CD8-positive, alpha-beta memory T cell (primary cell): ENCODE data around the gene ETFRF1. TPM values are rescaled to one million over a fixed set of nuclear protein-coding genes. Genes with fewer than 3 reads are reported as not detected.

Experiments
- CTCF ChIA-PET: fragments of 350-600 bp; sonication (Branson Sonifier 250); formaldehyde crosslinking; loops from one replicate; lab custom pipeline; 2021; ENCODE audit warnings: antibody characterized with exemption; lab: Charles Lee
- POLR2A ChIA-PET: fragments of 350-600 bp; sonication (Branson Sonifier 250); formaldehyde crosslinking; loops from one replicate; lab custom pipeline; 2021; ENCODE audit warnings: antibody characterized with exemption; lab: Charles Lee
- DNase-seq, 5 donors: peaks; one replicate each; pipeline versions ENCODE4 v3.0.0 to v3.0.0-alpha.2; 2020 to 2022; ENCODE audit warnings: mixed read lengths in 1 of 5
- H3K27ac ChIP-seq: one replicate; pipeline ENCODE4 v1.7.0; 2013; ENCODE audit warnings: low read depth, mild to moderate bottlenecking, low read length, moderate library complexity
- H3K27me3 ChIP-seq: 2 replicates; pipeline ENCODE4 v1.7.0; 2013; ENCODE audit warnings: low read length, mild to moderate bottlenecking; ENCODE audit not compliant: insufficient read depth, poor library complexity, severe bottlenecking
- H3K36me3 ChIP-seq: 2 replicates; pipeline ENCODE4 v1.7.0; 2013; ENCODE audit warnings: mild to moderate bottlenecking, low read length, moderate library complexity; ENCODE audit not compliant: insufficient read depth
- H3K4me1 ChIP-seq: 2 replicates; pipeline ENCODE4 v1.7.0; 2013; ENCODE audit warnings: mild to moderate bottlenecking, low read length, moderate library complexity; ENCODE audit not compliant: insufficient read depth
- H3K4me3 ChIP-seq: 2 replicates; pipeline ENCODE4 v1.7.0; 2013; ENCODE audit warnings: mild to moderate bottlenecking, low read length
- H3K9me3 ChIP-seq: 2 replicates; pipeline ENCODE4 v1.7.0; 2013; ENCODE audit warnings: mild to moderate bottlenecking, low read length
- H3K27ac Mint-ChIP-seq, 8 donors: one replicate each; pipeline ENCODE4 v1.8.0; 2020 to 2021; ENCODE audit warnings: mixed read lengths in 8 of 8, mild to moderate bottlenecking in 6 of 8, inconsistent platforms in 3 of 8, moderate library complexity in 3 of 8
- H3K27me3 Mint-ChIP-seq, 2 donors: one replicate each; pipeline ENCODE4 v1.8.0; 2020 to 2021; ENCODE audit warnings: mixed read lengths in 2 of 2, mild to moderate bottlenecking in 1 of 2, moderate library complexity in 1 of 2
- H3K36me3 Mint-ChIP-seq, 3 donors: one replicate each; pipeline ENCODE4 v1.8.0; 2020 to 2021; ENCODE audit warnings: mixed read lengths in 3 of 3, inconsistent platforms in 1 of 3, mild to moderate bottlenecking in 1 of 3
- H3K4me1 Mint-ChIP-seq, 3 donors: one replicate each; pipeline ENCODE4 v1.8.0; 2020 to 2021; ENCODE audit warnings: mixed read lengths in 3 of 3, inconsistent platforms in 1 of 3, mild to moderate bottlenecking in 1 of 3
- H3K4me3 Mint-ChIP-seq, 7 donors: one replicate each; pipeline ENCODE4 v1.8.0; 2020 to 2021; ENCODE audit warnings: mixed read lengths in 7 of 7, mild to moderate bottlenecking in 6 of 7, moderate library complexity in 4 of 7, inconsistent platforms in 2 of 7
- H3K9me3 Mint-ChIP-seq, 5 donors: one replicate each; pipeline ENCODE4 v1.8.0; 2020 to 2022; ENCODE audit warnings: mixed read lengths in 5 of 5, mild to moderate bottlenecking in 3 of 5, moderate library complexity in 2 of 5, inconsistent platforms in 1 of 5
- polyA plus RNA-seq: library from polyadenylated mRNA; unstranded; fragments of 300-500 nt; fragmentation: Illumina TruSeq; gene quantifications from one replicate; pipeline ENCODE4 v1.2.3, GENCODE V29; 2021
- total RNA-seq, 2 experiments: library from RNA; stranded (reverse); gene quantifications; one replicate each; pipeline ENCODE4 v1.2.3, GENCODE V29; 2021

ETFRF1 gene
- total and polyA plus RNA-seq, 3 experiments from 2014 or later, result 12.4 to 30.1 (median 14.4) TPM

DNA sequence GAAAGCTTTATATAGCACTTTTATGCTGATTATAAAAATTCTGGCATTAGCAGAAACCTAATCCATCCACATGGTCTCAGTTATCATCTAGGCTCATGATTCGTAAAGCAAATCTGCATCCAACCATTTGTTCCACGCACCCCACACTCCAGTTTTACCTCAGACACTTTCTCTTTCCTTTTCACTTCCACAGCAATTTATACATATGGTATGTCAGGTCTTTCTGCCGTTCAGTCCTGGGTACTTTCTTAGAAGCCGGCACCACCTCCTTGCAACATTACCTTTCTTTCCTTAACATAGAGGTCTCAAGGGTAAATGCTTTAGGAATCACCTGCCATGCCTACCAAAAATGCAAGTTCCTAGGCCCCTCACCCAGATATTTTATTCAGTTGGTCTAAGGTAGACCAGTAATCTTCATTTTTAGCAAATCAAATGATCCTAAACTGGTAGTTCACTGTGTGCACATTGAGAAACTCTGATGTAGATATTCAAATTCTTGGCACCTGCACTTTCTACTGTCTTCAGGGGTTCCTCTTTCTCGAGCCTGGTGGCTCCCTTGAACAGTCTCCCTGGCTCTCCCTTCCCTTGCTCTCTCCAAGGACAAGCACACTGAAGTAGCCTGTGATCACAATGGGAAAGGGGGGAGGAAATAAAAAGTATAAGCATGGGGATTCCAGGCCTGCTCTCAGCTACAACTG is 58.5 kb downstream of the ETFRF1 start:
- Mint-ChIP-seq H3K4me3 (peak overlapping the region in 4 of 7 donors; percentile 0 to 93 (median 24)), H3K36me3 (peaks cover 0 to 10% (median 0%) of the 10 kb centered on the region in 3 donors), H3K4me1 (peaks cover 17 to 30% (median 27%) of the 10 kb centered on the region in 3 donors), H3K27ac (peak overlapping the region; percentile 4 to 84 (median 20)), H3K9me3 (no peaks in the 10 kb centered on the region), H3K27me3 (no peaks in the 10 kb centered on the region)
- DNase-seq, result no peak
- Histone ChIP-seq H3K36me3 (no peaks in the 10 kb centered on the region), H3K9me3 (no peaks in the 10 kb centered on the region), H3K4me1 (peaks cover 5% of the 10 kb centered on the region), H3K27ac (no peak overlapping the region), H3K4me3 (no peak overlapping the region), H3K27me3 (no peaks in the 10 kb centered on the region)
- POLR2A ChIA-PET, result no interaction called here
- CTCF ChIA-PET, result interaction anchor here (1.2 kb wide), 1 partner anchor 201 kb away, joined by 3 read pairs; a partner anchor contains a TSS

DNA sequence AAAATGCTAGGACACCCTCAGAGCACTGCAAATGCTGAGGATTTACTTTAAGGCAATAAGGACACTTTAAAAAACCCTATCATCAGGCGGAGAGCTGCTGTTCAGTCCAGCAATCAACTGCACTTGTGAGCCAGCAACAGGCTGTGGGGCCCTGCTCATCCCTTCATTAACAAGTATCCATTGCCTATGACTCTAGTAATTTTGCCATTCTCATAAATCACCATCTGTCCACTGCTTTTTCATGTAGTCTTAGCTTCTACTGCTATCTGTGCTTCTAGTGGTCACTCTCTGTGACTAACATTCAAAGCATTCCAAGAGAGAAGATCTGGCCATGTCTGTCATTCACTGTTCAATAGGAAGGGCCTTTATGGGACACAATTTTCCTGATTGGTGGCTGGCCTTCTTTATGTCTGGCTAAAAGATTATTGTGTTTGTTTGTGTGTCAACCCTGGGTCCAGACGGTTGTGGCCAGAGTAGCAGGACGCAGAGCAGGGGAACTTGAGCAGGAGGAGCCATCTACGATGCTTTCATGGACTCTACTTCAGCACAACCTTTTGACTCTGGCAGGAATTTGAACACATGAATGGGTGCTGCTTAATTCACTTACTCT is 59.3 kb downstream of the ETFRF1 start:
- H3K27ac Mint-ChIP-seq, result peak overlapping the region in 4 of 8 donors; percentile 3 to 62 (median 10)
- peaks cover 15 to 22% (median 19%) of the 10 kb centered on the region in 3 donors for H3K4me1 Mint-ChIP-seq

More for the DNA sequence above, 59.3 kb downstream of the ETFRF1 start:
- Mint-ChIP-seq H3K27me3 (no peaks in the 10 kb centered on the region), H3K9me3 (no peaks in the 10 kb centered on the region), H3K4me3 (peak overlapping the region in 1 of 7 donors; percentile 46), H3K36me3 (peaks cover 0 to 10% (median 0%) of the 10 kb centered on the region in 3 donors)
- H3K27me3 ChIP-seq, result no peaks in the 10 kb centered on the region
- H3K9me3 ChIP-seq, result no peaks in the 10 kb centered on the region
- H3K36me3 ChIP-seq, result no peaks in the 10 kb centered on the region
- ChIA-PET POLR2A (no interaction called here), CTCF (interaction anchor here (1.4 kb wide), 1 partner anchor 129 kb away, joined by 3 read pairs; no protein-coding TSS in a partner anchor)
- no peak overlapping the region for H3K27ac ChIP-seq
- no peak overlapping the region for H3K4me3 ChIP-seq
- H3K4me1 ChIP-seq, result peaks cover 5% of the 10 kb centered on the region
- no peak for DNase-seq

Other genes starting within 250 kb of the ETFRF1 start
- 10 to 100 TPM; 24.2 to 26.5 TPM for gene BCAT1, start 246.1 kb upstream of the ETFRF1 start, total RNA-seq
- gene BCAT1, start 246.1 kb upstream of the ETFRF1 start, polyA plus RNA-seq, result 0.58 TPM
- gene DNAI7, start 77 bp upstream of the ETFRF1 start, total RNA-seq, result not detected
- not detected for gene DNAI7, start 77 bp upstream of the ETFRF1 start, polyA plus RNA-seq
- 10 to 100 TPM; 24.9 to 25.6 TPM for gene KRAS, start 55.7 kb downstream of the ETFRF1 start, total RNA-seq
- gene KRAS, start 55.7 kb downstream of the ETFRF1 start, polyA plus RNA-seq, result 56.5 TPM